SU-DHL-6 (cell line): ENCODE measurements around the gene RAPGEF3.

Source experiments
- H2AFZ ChIP-seq: fragments of 200-600 bp; sonication (generic); 2 replicates; pipeline ENCODE4 v1.6.1; 2014; ENCODE audit warnings: low read depth, mild to moderate bottlenecking, moderate library complexity, mixed read lengths, antibody characterized with exemption, low read length; ENCODE audit not compliant: severe bottlenecking
- H3F3A ChIP-seq: fragments of 200-600 bp; shearing (Covaris generic); 2 replicates; pipeline ENCODE4 v1.6.0; 2016; ENCODE audit warnings: antibody characterized with exemption, mild to moderate bottlenecking; ENCODE audit not compliant: insufficient read depth
- H3K27ac ChIP-seq: fragments of 200-600 bp; sonication (generic); 2 replicates; pipeline ENCODE4 v1.5.1; 2016; ENCODE audit warnings: low read depth, mild to moderate bottlenecking, low read length, moderate library complexity, mixed read lengths
- H3K27me3 ChIP-seq: fragments of 200-600 bp; sonication (generic), shearing (Covaris generic); 2 replicates; pipeline ENCODE4 v1.6.0; 2014; ENCODE audit warnings: mild to moderate bottlenecking, low read length
- H3K36me3 ChIP-seq: fragments of 200-600 bp; sonication (generic); 2 replicates; pipeline ENCODE4 v1.6.1; 2014; ENCODE audit warnings: mild to moderate bottlenecking, low read length, mixed read lengths
- H3K4me2 ChIP-seq: fragments of 300-600, 200-600 bp; shearing (Covaris generic), sonication (generic); 2 replicates; pipeline ENCODE4 v1.6.0; 2014; ENCODE audit warnings: low read length, low read depth, mild to moderate bottlenecking; ENCODE audit not compliant: poor library complexity, severe bottlenecking
- H3K4me3 ChIP-seq: fragments of 200-600 bp; sonication (generic); 2 replicates; pipeline ENCODE4 v1.5.1; 2014; ENCODE audit warnings: antibody characterized with exemption, low read length, mild to moderate bottlenecking, mixed read lengths; ENCODE audit not compliant: insufficient read depth, poor library complexity, severe bottlenecking
- H3K79me2 ChIP-seq: fragments of 200-600 bp; sonication (generic); 2 replicates; pipeline ENCODE4 v1.6.1; 2014; ENCODE audit warnings: mild to moderate bottlenecking, low read length, moderate library complexity; ENCODE audit not compliant: insufficient read depth
- H3K9ac ChIP-seq: fragments of 200-600 bp; sonication (generic); 2 replicates; pipeline ENCODE4 v1.7.0; 2014; ENCODE audit warnings: mild to moderate bottlenecking, low read length
- H3K9me2 ChIP-seq: fragments of 200-600 bp; sonication (generic); replicated peaks from 2 replicates; pipeline ENCODE4 v1.6.1; 2014; ENCODE audit warnings: low read length; ENCODE audit not compliant: insufficient read depth
- H3K9me3 ChIP-seq: fragments of 200-600 bp; sonication (generic); 2 replicates; pipeline ENCODE4 v1.6.1; 2014; ENCODE audit warnings: low read length, mixed read lengths; ENCODE audit not compliant: insufficient read depth
- H4K20me1 ChIP-seq: fragments of 200-600 bp; sonication (generic); 2 replicates; pipeline ENCODE4 v1.6.1; 2014; ENCODE audit warnings: low read depth, mild to moderate bottlenecking, antibody characterized with exemption, low read length, moderate library complexity, mixed read lengths
- EZH2phosphoT487 ChIP-seq: fragments of 200-600 bp; sonication (generic), shearing (Covaris generic); conservative IDR thresholded peaks from 2 replicates; pipeline ENCODE4 v1.6.1; 2018; ENCODE audit warnings: mild to moderate bottlenecking, antibody characterized with exemption, low read length, moderate library complexity, mixed read lengths
- TF ChIP-seq, protein P1 (sequence below): fragments of 200-600 bp; sonication (generic); IDR thresholded peaks from one replicate; pipeline ENCODE4 v1.5.1; 2017; ENCODE audit warnings: antibody characterized with exemption, mild to moderate bottlenecking, low read length, moderate library complexity; ENCODE audit not compliant: insufficient read depth, poor library complexity, severe bottlenecking

RAPGEF3 gene

DNA sequence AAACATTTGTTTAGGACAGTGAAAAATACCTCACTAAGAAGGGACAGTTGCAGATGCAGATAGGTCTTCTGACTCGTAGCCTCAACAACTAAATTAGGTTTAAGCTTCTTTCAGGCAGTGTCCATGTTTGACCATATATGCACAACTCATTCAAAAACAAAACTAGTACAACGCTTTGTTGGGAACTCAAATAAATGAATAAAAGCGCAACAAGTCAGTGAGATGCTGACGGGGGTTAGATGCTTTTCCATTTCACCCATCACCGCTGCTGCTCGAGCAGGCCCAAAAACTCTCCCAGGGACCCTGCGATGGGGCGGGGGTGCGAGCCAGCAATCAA is 53.5 kb downstream of the RAPGEF3 start:
- H3K27ac ChIP-seq: no peak overlapping the region
- peak overlapping the region; percentile 68 for H3K4me3 ChIP-seq
- H3F3A ChIP-seq: peaks cover 12% of the 10 kb centered on the region
- peaks cover 45% of the 10 kb centered on the region for H3K79me2 ChIP-seq
- no peak for TF ChIP-seq EZH2phosphoT487
- TF ChIP-seq, protein P1, sequence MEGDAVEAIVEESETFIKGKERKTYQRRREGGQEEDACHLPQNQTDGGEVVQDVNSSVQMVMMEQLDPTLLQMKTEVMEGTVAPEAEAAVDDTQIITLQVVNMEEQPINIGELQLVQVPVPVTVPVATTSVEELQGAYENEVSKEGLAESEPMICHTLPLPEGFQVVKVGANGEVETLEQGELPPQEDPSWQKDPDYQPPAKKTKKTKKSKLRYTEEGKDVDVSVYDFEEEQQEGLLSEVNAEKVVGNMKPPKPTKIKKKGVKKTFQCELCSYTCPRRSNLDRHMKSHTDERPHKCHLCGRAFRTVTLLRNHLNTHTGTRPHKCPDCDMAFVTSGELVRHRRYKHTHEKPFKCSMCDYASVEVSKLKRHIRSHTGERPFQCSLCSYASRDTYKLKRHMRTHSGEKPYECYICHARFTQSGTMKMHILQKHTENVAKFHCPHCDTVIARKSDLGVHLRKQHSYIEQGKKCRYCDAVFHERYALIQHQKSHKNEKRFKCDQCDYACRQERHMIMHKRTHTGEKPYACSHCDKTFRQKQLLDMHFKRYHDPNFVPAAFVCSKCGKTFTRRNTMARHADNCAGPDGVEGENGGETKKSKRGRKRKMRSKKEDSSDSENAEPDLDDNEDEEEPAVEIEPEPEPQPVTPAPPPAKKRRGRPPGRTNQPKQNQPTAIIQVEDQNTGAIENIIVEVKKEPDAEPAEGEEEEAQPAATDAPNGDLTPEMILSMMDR: no peak
- H4K20me1 ChIP-seq: no peaks in the 10 kb centered on the region
- H3K36me3 ChIP-seq: peaks cover 16% of the 10 kb centered on the region
- peak overlapping the region; percentile 81 for H3K9ac ChIP-seq
- H3K9me3 ChIP-seq: no peaks in the 10 kb centered on the region
- no peak overlapping the region for H2AFZ ChIP-seq
- no peaks in the 10 kb centered on the region for H3K27me3 ChIP-seq
- peak overlapping the region; percentile 98 for H3K4me2 ChIP-seq
- H3K9me2 ChIP-seq: no peaks in the 10 kb centered on the region

DNA sequence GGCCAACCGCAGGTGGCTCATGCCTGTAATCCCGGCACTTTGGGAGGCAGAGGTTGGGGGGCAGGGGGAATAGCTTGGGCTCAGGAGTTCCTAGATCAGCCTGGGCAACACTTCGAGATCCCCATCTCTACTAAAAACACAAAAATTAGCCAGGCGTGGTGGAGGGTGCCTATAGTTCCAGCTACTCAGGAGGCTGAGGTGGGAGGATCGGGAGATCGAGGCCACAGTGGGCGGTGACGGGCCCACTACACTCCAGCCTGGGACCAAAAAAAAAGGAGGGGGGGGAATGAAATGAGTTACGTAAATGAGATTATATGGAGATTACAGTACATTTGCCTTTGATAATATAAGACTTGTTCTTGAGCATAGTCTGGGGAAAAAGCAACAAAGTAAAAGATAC is 54.0 kb downstream of the RAPGEF3 start:
- Histone ChIP-seq H3K4me3 (peak overlapping the region; percentile 68), H3K9me3 (no peaks in the 10 kb centered on the region), H3K4me2 (peak overlapping the region; percentile 98), H3K79me2 (peaks cover 45% of the 10 kb centered on the region), H3F3A (peaks cover 12% of the 10 kb centered on the region), H2AFZ (no peak overlapping the region), H3K27ac (no peak overlapping the region), H3K36me3 (peaks cover 16% of the 10 kb centered on the region), H3K9me2 (no peaks in the 10 kb centered on the region), H4K20me1 (no peaks in the 10 kb centered on the region), H3K9ac (peak overlapping the region; percentile 81), H3K27me3 (no peaks in the 10 kb centered on the region)
- TF ChIP-seq, protein P1: no peak
- TF ChIP-seq EZH2phosphoT487: no peak

GRCh38 chr12:47700263-47700662 is 58.4 kb downstream of the RAPGEF3 start:
- no peaks in the 10 kb centered on the region for H3K9me2 ChIP-seq
- no peaks in the 10 kb centered on the region for H4K20me1 ChIP-seq
- H3K4me2 ChIP-seq: no peak overlapping the region
- no peak overlapping the region for H3K27ac ChIP-seq
- H3K36me3 ChIP-seq: peaks cover 36% of the 10 kb centered on the region
- TF ChIP-seq, protein P1: no peak
- H3K79me2 ChIP-seq: peaks cover 39% of the 10 kb centered on the region
- no peaks in the 10 kb centered on the region for H3K9me3 ChIP-seq
- peaks cover 4% of the 10 kb centered on the region; the same call in 1 of the 2 replicates for H3F3A ChIP-seq
- no peak overlapping the region for H3K9ac ChIP-seq
- no peaks in the 10 kb centered on the region for H3K27me3 ChIP-seq
- H2AFZ ChIP-seq: no peak overlapping the region
- no peak overlapping the region for H3K4me3 ChIP-seq

- peaks cover 48% of the 10 kb centered on the region for H3K36me3 ChIP-seq
- TF ChIP-seq, protein P1: no peak
- no peak for TF ChIP-seq EZH2phosphoT487
- H4K20me1 ChIP-seq: no peaks in the 10 kb centered on the region
- peaks cover 23% of the 10 kb centered on the region for H3K79me2 ChIP-seq
- H3F3A ChIP-seq: peaks cover 4% of the 10 kb centered on the region; the same call in 1 of the 2 replicates
- H3K4me2 ChIP-seq: no peak overlapping the region
- H3K9me3 ChIP-seq: no peaks in the 10 kb centered on the region
- H3K9ac ChIP-seq: no peak overlapping the region
- no peaks in the 10 kb centered on the region for H3K27me3 ChIP-seq
- H3K4me3 ChIP-seq: no peak overlapping the region
- H3K9me2 ChIP-seq: no peaks in the 10 kb centered on the region
- H3K27ac ChIP-seq: no peak overlapping the region
- no peak overlapping the region for H2AFZ ChIP-seq
Observed at GRCh38 chr12:47698631-47699030, 60.0 kb downstream of the RAPGEF3 start.
